Activated T-helper 1 cell treated with Interleukin-2 at 50 U/mL for 16 hours (primary cell): ENCODE results near the gene COA7.
A peak's percentile ranks its signal among the peaks of the same experiment; 100 is the strongest.
"Not testable (repeated sequence)": the region's sequence is repeated elsewhere in the genome, so short reads cannot be mapped to it uniquely, and the experiment has no call there.

Experiments
- DNase-seq: peaks from one replicate; pipeline ENCODE4 v3.0.0-alpha.2; 2020; ENCODE audit warnings: low read depth

Gene COA7

GRCh38 chr1:52706136-52706670 is 8.1 kb upstream of the COA7 start:
- DNase-seq: no peak

- peak; percentile 63 for DNase-seq
These were observed 5.0 kb upstream of the COA7 start for GRCh38 chr1:52702886-52703787.

DNA sequence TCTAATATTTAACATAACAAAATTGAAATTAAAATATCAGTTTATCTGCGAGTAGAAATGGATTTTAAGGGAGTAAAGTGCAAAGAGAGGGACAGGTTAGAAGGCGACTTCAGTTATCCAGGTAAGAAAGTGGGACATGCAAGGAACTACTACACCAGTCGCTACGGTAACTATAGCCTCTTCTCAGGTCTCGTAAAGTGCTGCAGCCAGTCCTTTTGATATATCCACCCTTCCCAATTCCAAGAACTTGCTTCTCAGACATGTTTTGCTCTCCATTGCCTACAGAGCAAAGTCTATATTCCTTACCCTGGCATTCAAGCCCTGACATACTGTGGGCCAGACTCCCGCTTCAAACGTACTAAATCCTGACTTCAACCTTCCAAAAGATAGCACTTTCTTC is 2.5 kb downstream of the COA7 start:
- DNase-seq: no peak

DNA sequence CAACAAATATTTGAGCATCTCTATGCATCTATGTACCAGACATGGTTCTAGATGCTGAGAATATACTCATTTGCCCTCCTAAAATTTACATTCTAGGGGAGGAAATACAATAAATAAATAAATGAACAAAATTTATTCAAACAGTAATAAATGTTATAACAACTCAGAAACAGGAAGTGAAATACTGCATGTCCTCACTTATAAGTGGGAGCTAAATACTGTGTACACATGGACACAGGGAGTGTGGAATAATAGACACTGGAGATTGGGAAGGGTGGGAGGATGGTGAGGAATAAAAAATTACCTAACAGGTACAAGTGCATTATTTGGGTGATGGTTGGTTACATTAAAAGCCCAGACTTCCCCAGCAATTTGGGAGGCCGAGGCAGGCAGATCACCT is 4.3 kb downstream of the COA7 start:
- no peak for DNase-seq

- not testable (repeated sequence) for DNase-seq
These were observed 4.8 kb downstream of the COA7 start for GRCh38 chr1:52693351-52693750.

DNA sequence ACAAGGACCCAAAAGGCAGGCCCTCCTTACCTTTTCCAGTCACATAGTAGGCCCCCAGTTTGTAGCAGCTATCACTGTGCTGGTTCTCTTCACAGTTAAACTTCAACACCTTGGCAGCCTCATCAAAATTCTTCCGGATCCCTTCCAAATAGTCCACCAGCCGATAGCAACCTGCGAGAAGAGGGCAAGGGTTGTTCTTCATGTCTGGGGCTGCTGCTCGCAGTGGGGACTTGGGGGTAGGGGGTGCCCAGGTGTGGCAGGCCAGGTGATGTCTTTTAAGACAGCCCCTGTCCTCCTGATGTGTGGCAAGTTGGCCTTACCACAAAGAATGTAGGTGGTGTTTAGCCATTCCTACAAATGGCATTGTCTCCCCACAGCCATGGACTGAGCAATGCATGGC is 5.5 kb downstream of the COA7 start:
- DNase-seq: no peak

DNA sequence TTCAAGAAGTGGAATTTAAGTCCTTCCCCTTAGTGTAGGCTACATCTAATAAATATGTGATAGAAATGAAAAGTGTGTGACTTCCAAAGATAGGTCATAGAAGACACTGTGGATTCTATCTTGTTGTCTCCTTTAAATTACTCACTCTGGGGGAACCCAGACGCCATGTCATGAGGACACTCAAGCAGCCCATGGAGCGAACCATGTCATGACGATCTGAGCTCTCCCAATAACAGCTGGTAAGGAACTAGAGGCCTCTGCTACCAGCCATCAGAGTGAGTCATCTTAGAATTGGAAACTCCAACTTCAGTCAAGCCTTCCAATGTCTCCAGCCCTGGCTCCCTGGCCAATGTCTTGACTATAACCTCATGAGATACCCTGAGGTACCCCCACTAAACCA is 6.3 kb downstream of the COA7 start:
- no peak for DNase-seq

DNA sequence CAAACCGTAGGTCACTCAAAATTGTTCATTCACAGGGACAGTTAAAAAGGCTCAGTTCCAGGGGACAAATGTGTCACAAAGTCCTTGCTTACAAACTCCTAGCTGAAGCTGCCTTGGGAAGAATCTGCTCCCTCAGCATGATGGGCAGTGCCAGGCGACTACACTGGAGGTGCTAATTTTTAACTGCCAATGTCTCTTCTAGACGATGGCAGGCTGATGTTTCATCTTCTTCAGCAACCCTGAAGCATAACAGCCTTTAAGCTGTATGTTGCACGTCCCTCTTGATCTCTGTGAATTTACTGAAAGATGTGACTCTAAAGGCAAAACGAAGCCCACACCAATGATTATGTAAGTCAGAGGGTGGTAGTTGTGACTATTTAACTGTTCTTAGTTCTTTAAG is 11.3 kb downstream of the COA7 start:
- no peak for DNase-seq

DNA sequence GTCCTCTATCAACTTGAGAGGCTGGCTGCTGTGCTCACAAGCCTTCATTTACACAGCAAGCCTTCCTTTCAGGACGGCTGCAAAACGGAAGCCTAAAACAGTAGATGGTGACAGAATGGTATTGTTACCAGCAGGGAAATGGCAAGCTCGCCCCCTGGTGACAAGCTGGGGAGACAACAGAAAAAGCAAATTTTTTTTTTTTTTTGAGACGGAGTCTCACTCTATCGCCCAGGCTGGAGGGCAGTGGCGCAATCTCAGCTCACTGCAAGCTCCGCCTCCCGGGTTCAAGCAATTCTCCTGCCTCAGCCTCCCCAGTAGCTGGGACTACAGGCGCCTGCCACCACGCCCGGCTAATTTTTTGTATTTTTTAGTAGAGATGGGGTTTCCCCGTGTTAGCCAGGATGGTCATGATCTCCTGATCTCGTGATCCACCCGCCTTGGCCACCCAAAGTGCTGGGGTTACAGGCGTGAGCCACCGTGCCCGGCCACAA is 11.8 kb downstream of the COA7 start:
- peak; percentile 55 for DNase-seq

DNA sequence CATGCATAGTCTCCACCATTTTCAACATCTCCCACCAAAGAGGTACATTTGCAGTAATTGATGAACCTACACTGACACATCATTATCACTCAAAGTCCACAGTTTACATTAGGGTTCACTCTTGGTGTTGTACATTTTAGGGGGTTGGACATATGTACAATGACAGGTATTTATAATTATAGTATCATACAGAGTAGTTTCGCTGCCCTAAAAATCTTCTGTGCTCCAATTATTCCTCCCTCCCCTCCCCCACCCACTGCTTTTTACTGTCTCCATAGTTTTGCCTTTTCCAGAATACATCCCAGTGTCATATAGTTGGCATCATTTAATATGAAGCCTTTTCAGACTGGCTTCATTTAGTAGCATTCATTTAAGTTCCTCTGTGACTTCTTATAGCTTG is 13.6 kb downstream of the COA7 start:
- DNase-seq: no peak

- DNase-seq: no peak
These were observed 14.7 kb downstream of the COA7 start for GRCh38 chr1:52683367-52683940.

GRCh38 chr1:52681136-52681535 is 17.0 kb downstream of the COA7 start:
- no peak for DNase-seq

DNA sequence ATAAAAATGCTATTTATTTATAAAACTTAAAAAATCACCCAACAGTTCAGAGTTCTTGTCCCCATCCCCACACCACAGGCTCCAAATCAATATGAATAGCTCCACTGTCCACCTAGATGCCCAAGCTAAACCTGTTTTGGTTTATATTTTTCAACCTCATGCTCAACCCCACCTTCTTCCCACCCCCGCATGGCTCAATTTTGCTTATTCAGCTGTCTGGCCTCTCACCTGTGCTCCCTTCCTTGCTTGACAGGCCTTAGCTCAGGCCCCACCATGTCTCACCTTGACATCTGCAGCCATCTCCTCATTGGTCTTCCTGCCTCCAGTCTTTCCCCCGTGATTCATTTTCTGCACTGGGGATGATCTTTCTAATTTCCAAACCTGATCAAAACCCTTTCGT is 17.8 kb downstream of the COA7 start:
- DNase-seq: no peak

DNA sequence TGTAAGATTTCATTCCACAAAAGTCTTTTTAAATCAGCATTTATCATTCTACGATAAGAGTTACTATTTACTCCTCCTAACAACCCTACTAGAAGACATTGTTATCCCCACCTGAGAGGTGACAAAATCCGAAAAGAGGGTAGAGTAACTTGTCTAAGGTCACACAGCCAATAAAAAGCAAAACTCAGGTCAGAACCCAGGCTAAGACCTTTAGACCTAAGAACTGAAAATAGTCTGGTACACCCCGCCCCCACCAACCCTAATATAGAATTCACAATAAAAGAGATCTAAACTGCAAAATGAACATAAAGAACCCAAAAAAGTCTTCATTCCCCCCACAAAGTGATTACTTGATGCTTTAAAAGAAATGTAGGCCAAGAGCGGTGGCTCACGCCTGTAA is 18.6 kb downstream of the COA7 start:
- DNase-seq: no peak

DNA sequence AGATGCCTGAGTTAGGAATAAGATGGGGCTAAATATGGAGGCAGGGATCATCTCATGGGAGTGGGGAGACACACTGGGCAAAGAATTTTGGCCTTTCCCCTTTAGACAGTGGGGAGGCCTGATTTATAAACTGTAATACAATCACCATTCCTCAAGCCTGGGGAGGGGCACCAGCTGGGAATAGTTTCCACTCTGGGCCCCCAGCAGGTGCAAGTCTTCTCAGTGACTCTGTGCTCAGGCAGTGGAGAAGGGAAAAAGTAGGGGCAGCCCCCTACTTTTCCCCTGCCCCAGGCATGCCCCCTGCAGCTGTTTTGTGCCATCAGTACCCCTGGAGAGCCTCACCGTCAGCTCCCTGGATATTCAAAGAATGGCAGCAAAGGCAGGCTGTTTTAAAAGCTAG is 19.1 kb downstream of the COA7 start:
- DNase-seq: no peak

GRCh38 chr1:52677076-52677806 is 20.9 kb downstream of the COA7 start:
- no peak for DNase-seq

GRCh38 chr1:52676249-52676903 is 21.8 kb downstream of the COA7 start:
- no peak for DNase-seq

- no peak for DNase-seq
These were observed 23.4 kb downstream of the COA7 start for GRCh38 chr1:52674497-52675384.

GRCh38 chr1:52673513-52673912 is 24.6 kb downstream of the COA7 start:
- no peak for DNase-seq

DNA sequence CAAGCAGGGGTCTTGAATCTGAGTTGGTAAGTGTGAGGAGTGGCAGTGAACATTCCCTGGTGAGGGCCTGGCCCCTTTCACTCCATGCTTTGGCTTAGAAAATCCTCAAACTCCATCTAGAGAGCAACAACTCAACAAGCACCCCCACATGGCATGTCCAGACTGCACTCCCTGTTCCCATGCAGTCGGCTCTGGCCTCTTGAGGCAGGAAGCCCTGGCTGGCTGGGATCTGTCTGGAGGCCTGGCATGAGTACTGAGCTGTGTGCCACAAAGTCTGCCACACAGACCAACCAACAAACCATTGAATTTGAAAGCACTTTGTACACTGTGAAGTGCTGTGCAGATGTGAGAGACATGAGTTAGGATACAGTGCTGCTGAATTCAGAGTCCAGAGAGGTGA is 25.2 kb downstream of the COA7 start:
- DNase-seq: no peak

DNA sequence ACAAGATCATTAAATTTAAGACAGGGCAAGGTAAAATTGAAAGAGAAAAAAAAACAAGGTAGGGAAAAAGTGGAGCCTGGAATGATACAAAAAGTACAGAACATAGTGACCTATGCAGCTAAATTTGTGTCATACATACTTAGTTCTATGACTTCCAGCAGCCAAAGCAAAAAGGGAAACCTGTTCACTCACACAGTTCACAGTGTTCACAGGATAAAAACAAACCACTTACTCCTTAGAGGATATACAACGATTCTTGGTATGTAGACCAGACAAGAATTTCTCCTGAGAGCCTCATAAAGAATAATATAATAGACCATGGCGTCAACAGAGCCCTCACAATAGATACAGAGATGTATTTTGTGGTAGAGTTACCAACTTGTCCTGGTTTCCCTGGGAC is 27.5 kb downstream of the COA7 start:
- DNase-seq: no peak
